Peyer's patch (tissue), 4 donors: ENCODE measurements around the gene DCC. TPM values are rescaled to one million over a fixed set of nuclear protein-coding genes. Genes with fewer than 3 reads are reported as not detected.

Experiments
- DNase-seq, 3 donors: peaks; one replicate each; pipeline ENCODE4 v3.0.0-alpha.2; 2017 to 2019
- H3K27ac ChIP-seq, 4 donors: fragments of 200-600 bp; sonication (generic); one replicate each; pipeline ENCODE4 v1.5.1; 2016 to 2019
- H3K27me3 ChIP-seq, 2 donors: fragments of 200-600 bp; sonication (generic); one replicate each; pipeline ENCODE4 v1.5.1; 2019
- H3K36me3 ChIP-seq, 3 donors: fragments of 200-600 bp; sonication (generic); one replicate each; pipeline ENCODE4 v1.5.1; 2016 to 2019
- H3K4me1 ChIP-seq, 4 donors: fragments of 200-600 bp; sonication (generic); one replicate each; pipeline ENCODE4 v1.5.1; 2016 to 2019
- H3K4me3 ChIP-seq, 4 donors: fragments of 200-600 bp; sonication (generic); 1 replicate in 3 of 4; 2 replicates in 1 of 4; pipeline ENCODE4 v1.5.1; 2016 to 2019; ENCODE audit warnings: mild to moderate bottlenecking in 1 of 4
- H3K9me3 ChIP-seq, 4 donors: fragments of 200-600 bp; sonication (generic); one replicate each; pipeline ENCODE4 v1.5.1; 2016 to 2019; ENCODE audit warnings: mild to moderate bottlenecking in 1 of 4
- CTCF ChIP-seq, 6 experiments: fragments of 450-650 bp in 4 of 6; fragments of 200-600 bp in 2 of 6; sonication (generic) in 1 of 6; IDR thresholded peaks; one replicate each; pipeline ENCODE4 v1.5.1; 2017 to 2019; ENCODE audit warnings: antibody characterized with exemption in 6 of 6, mild to moderate bottlenecking in 3 of 6, moderate library complexity in 1 of 6
- POLR2A ChIP-seq, 2 donors: fragments of 450-650 bp; IDR thresholded peaks; one replicate each; pipeline ENCODE4 v1.5.1; 2017; ENCODE audit warnings: antibody characterized with exemption in 2 of 2, mild to moderate bottlenecking in 2 of 2, moderate library complexity in 2 of 2
- total RNA-seq, 4 donors: library from RNA; depleted of rRNA; stranded (reverse); fragments of >200 nt; gene quantifications; one replicate each; pipeline ENCODE4 v1.1.0, GENCODE V29; 2016

The DCC gene
- total RNA-seq, 4 donors from 2014 or later = 0.13 TPM; not detected in 3

DNA sequence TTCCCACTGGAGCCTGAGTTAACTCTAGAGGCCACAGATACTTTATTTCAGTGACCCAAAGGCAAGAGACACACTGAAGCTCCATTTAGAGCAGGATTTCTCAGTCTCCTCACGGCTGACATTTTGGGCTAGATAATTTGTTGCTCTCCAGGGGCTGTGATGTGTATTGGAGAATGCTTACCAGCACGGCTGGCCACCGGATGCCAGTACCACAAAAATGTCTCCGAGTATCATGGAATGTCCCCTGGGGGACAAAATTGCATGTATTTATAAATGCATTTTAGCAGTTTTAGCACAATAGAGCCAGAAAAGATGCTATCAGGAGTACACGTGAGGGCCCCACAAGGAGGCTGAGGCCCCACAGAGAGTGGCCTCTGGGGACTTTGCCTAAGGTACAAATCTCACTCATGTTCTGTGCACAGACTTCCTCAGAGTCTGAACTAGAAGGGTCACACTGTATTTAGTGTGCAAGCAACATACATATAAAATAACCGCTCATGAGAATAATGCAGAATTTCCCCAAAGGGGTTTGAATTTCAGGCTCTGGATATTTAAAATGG, 20.5 kb upstream of the DCC start:
- H3K36me3 ChIP-seq = no peaks in the 10 kb centered on the region
- no peaks in the 10 kb centered on the region for H3K4me1 ChIP-seq
- TF ChIP-seq POLR2A (IDR thresholded peaks at IDR 0.05) (no peak), CTCF (IDR thresholded peaks at IDR 0.05) (no peak)
- no peak overlapping the region for H3K4me3 ChIP-seq
- no peak overlapping the region for H3K27ac ChIP-seq
- no peaks in the 10 kb centered on the region for H3K9me3 ChIP-seq
- DNase-seq = no peak
- no peaks in the 10 kb centered on the region for H3K27me3 ChIP-seq

- no peak for DNase-seq
- H3K9me3 ChIP-seq = no peaks in the 10 kb centered on the region
- no peak for TF ChIP-seq POLR2A (IDR thresholded peaks at IDR 0.05)
- TF ChIP-seq CTCF (IDR thresholded peaks at IDR 0.05) = no peak
- no peak overlapping the region for H3K27ac ChIP-seq
- H3K4me3 ChIP-seq = no peak overlapping the region
- no peaks in the 10 kb centered on the region for H3K36me3 ChIP-seq
- no peaks in the 10 kb centered on the region for H3K27me3 ChIP-seq
- H3K4me1 ChIP-seq = no peaks in the 10 kb centered on the region
Measured at GRCh38 chr18:52322307-52322706, 17.7 kb upstream of the DCC start.

DNA sequence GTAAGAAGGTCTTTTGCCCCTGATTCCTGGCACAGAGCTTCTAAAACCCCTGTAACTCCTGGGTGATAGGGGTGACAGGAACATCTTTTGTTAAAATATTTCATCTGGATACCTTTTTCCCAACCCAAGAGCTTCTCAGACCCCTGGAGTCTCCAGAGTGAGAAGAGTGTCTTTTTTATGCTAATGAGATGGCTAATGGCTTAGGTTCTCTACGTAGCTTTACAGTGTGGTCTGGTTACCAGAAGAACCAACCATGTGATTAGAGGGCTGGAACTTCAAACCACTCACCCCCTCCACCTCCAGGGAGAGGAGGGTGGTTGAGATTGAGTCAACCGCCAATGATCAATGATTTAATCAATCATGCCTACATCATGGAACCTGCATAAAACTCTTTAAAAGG, 16.2 kb upstream of the DCC start:
- Histone ChIP-seq H3K4me3 (no peak overlapping the region), H3K4me1 (no peaks in the 10 kb centered on the region), H3K27ac (no peak overlapping the region), H3K36me3 (no peaks in the 10 kb centered on the region), H3K27me3 (no peaks in the 10 kb centered on the region), H3K9me3 (no peaks in the 10 kb centered on the region)
- no peak for DNase-seq
- no peak for TF ChIP-seq CTCF (IDR thresholded peaks at IDR 0.05)
- no peak for TF ChIP-seq POLR2A (IDR thresholded peaks at IDR 0.05)

GRCh38 chr18:52325997-52326396, 14.0 kb upstream of the DCC start:
- no peaks in the 10 kb centered on the region for H3K36me3 ChIP-seq
- H3K9me3 ChIP-seq = no peaks in the 10 kb centered on the region
- H3K27ac ChIP-seq = no peak overlapping the region
- H3K4me1 ChIP-seq = no peaks in the 10 kb centered on the region
- DNase-seq = no peak
- TF ChIP-seq POLR2A (IDR thresholded peaks at IDR 0.05) = no peak
- no peak for TF ChIP-seq CTCF (IDR thresholded peaks at IDR 0.05)
- H3K27me3 ChIP-seq = no peaks in the 10 kb centered on the region
- no peak overlapping the region for H3K4me3 ChIP-seq

DNA sequence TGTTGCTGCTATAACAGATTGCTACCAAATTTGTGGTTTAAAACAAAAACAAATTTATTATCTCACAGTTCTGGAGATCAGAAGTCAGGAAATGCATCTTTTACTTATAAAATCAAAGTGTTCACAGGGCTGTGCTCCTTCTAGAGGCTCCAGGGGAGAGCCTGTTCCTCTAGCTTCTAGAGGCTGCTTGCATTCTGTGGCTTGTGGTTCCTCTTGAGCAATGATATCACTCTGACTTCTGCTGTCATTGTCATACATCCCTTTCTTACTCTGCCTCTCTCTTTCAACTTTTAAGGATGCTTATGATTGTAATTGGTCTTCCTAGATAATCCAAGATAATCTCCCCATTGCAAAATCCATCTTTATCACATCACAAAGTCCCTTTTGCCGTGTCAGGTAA, 6.1 kb upstream of the DCC start:
- no peaks in the 10 kb centered on the region for H3K27me3 ChIP-seq
- DNase-seq = no peak
- H3K27ac ChIP-seq = no peak overlapping the region
- H3K36me3 ChIP-seq = no peaks in the 10 kb centered on the region
- H3K9me3 ChIP-seq = no peaks in the 10 kb centered on the region
- H3K4me3 ChIP-seq = no peak overlapping the region
- H3K4me1 ChIP-seq = no peaks in the 10 kb centered on the region
- no peak for TF ChIP-seq CTCF (IDR thresholded peaks at IDR 0.05)
- no peak for TF ChIP-seq POLR2A (IDR thresholded peaks at IDR 0.05)

DNA sequence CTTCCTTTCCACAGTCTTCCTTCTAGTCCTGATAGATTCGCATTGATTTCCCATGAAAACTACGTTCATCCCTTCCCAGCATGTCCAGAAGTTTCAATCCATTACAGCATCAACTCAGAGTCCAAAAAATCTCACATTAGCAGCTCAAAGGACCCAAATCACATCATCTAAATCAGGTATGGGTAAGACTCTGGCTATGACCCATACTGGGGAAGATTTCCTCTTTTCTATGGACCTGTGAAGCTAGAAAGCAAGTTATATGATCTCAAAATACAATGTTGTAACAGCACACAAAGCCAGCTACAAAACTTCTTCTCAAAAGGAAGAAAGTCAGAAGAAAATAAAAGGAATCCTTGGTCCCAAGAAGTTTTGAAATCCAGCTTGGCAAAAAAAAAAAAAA, 5.7 kb upstream of the DCC start:
- Histone ChIP-seq H3K4me1 (no peaks in the 10 kb centered on the region), H3K9me3 (no peaks in the 10 kb centered on the region), H3K36me3 (no peaks in the 10 kb centered on the region), H3K27me3 (no peaks in the 10 kb centered on the region), H3K4me3 (no peak overlapping the region), H3K27ac (no peak overlapping the region)
- no peak for TF ChIP-seq CTCF (IDR thresholded peaks at IDR 0.05)
- TF ChIP-seq POLR2A (IDR thresholded peaks at IDR 0.05) = no peak
- DNase-seq = no peak
